Measurements from ENCODE around the gene MEDAG.

Gene MEDAG

GRCh38 chr13:30966101-30966500 lies 60.0 kb downstream of the MEDAG start:
- ChIA-PET CTCF (interaction anchor here (0.6 to 0.7 kb wide), 3 partner anchors 11 to 330 kb away, joined by 3 to 4 read pairs (median 3); no protein-coding TSS in a partner anchor), POLR2A (no interaction called here)
- Histone ChIP-seq H3K36me3 (ENCODE audit: control insufficient read depth in 2 of 2, insufficient read depth in 1 of 2, low read length in 2 of 2) (no peaks in the 10 kb centered on the region), H3K27ac (ENCODE audit: extremely low read depth, low read depth, low read length) (no peak overlapping the region), H3K4me3 (ENCODE audit: low read depth, low read length) (no peak overlapping the region), H3K9me3 (ENCODE audit: control insufficient read depth, insufficient read depth, low read depth, low read length) (no peaks in the 10 kb centered on the region), H3K4me1 (ENCODE audit: control insufficient read depth, insufficient read depth, low read length) (no peaks in the 10 kb centered on the region)
- TF ChIP-seq ZNF426 (tag by site-specific recombination; IDR thresholded peaks at IDR 0.05) = no peak
- no peak for TF ChIP-seq ZSCAN5A (tag by site-specific recombination; IDR thresholded peaks at IDR 0.05)
- no peak for TF ChIP-seq ZNF404 (tag by site-specific recombination; IDR thresholded peaks at IDR 0.05)
- no peak for TF ChIP-seq KLF7 (tag by site-specific recombination; IDR thresholded peaks at IDR 0.05; ENCODE audit: borderline replicate concordance)
- TF ChIP-seq ZNF555 (tag by site-specific recombination; conservative IDR thresholded peaks at IDR 0.05) = no peak
- TF ChIP-seq ZNF138 (tag by site-specific recombination; IDR thresholded peaks at IDR 0.05; ENCODE audit: borderline replicate concordance) = no peak
- no peak for TF ChIP-seq ZFP3 (tag by site-specific recombination; IDR thresholded peaks at IDR 0.05; ENCODE audit: low read depth)

DNA sequence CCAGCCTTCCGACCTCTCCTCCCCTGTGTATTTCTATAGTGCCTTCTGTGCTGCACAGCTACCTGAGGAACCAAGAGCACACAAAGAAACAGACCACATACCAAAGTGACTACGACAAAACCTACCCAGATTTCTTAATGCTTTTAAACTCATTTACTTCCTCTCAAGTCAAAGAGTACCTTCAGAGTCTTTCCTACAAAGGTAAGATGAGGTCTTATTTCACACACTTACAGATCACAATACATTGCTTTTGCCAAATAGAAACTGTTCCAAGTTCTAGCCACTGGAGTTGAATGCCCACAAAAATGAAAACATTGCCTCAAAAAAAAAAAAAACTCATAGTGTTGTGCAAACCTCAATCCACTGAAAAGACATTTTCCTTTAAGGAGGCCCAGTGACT lies 62.8 kb downstream of the MEDAG start:
- POLR2A ChIA-PET = no interaction called here
- H3K27ac ChIP-seq (ENCODE audit: extremely low read depth, low read depth, low read length) = no peak overlapping the region
- no peaks in the 10 kb centered on the region for H3K9me3 ChIP-seq (ENCODE audit: control insufficient read depth, insufficient read depth, low read depth, low read length)
- no peaks in the 10 kb centered on the region for H3K36me3 ChIP-seq (ENCODE audit: control insufficient read depth in 2 of 2, insufficient read depth in 1 of 2, low read length in 2 of 2)
- CTCF ChIA-PET = interaction anchor here (0.6 to 3.0 kb wide), 2 partner anchors 11 to 266 kb away, joined by 4 to 10 read pairs; no protein-coding TSS in a partner anchor
- no peak overlapping the region for H3K4me3 ChIP-seq (ENCODE audit: low read depth, low read length)
- no peaks in the 10 kb centered on the region for H3K4me1 ChIP-seq (ENCODE audit: control insufficient read depth, insufficient read depth, low read length)
- TF ChIP-seq GLI4 (tag by site-specific recombination; IDR thresholded peaks at IDR 0.05) = no peak
- TF ChIP-seq, protein P1, sequence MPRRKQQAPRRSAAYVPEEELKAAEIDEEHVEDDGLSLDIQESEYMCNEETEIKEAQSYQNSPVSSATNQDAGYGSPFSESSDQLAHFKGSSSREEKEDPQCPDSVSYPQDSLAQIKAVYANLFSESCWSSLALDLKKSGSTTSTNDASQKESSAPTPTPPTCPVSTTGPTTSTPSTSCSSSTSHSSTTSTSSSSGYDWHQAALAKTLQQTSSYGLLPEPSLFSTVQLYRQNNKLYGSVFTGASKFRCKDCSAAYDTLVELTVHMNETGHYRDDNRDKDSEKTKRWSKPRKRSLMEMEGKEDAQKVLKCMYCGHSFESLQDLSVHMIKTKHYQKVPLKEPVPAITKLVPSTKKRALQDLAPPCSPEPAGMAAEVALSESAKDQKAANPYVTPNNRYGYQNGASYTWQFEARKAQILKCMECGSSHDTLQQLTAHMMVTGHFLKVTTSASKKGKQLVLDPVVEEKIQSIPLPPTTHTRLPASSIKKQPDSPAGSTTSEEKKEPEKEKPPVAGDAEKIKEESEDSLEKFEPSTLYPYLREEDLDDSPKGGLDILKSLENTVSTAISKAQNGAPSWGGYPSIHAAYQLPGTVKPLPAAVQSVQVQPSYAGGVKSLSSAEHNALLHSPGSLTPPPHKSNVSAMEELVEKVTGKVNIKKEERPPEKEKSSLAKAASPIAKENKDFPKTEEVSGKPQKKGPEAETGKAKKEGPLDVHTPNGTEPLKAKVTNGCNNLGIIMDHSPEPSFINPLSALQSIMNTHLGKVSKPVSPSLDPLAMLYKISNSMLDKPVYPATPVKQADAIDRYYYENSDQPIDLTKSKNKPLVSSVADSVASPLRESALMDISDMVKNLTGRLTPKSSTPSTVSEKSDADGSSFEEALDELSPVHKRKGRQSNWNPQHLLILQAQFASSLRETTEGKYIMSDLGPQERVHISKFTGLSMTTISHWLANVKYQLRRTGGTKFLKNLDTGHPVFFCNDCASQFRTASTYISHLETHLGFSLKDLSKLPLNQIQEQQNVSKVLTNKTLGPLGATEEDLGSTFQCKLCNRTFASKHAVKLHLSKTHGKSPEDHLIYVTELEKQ (tag by site-specific recombination; IDR thresholded peaks at IDR 0.05; ENCODE audit: borderline replicate concordance) = no peak
- TF ChIP-seq, protein P2, sequence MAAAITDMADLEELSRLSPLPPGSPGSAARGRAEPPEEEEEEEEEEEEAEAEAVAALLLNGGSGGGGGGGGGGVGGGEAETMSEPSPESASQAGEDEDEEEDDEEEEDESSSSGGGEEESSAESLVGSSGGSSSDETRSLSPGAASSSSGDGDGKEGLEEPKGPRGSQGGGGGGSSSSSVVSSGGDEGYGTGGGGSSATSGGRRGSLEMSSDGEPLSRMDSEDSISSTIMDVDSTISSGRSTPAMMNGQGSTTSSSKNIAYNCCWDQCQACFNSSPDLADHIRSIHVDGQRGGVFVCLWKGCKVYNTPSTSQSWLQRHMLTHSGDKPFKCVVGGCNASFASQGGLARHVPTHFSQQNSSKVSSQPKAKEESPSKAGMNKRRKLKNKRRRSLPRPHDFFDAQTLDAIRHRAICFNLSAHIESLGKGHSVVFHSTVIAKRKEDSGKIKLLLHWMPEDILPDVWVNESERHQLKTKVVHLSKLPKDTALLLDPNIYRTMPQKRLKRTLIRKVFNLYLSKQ (tag by site-specific recombination; IDR thresholded peaks at IDR 0.05; ENCODE audit: borderline replicate concordance) = no peak
- no peak for TF ChIP-seq SETDB1 (IDR thresholded peaks at IDR 0.05; ENCODE audit: insufficient read length, low read length)
- no peak for TF ChIP-seq ZNF202 (tag by site-specific recombination; IDR thresholded peaks at IDR 0.05; ENCODE audit: borderline replicate concordance)
- no peak for TF ChIP-seq GLIS2 (tag by site-specific recombination; IDR thresholded peaks at IDR 0.05)
- TF ChIP-seq BCL6B (tag by site-specific recombination; IDR thresholded peaks at IDR 0.05) = no peak
- TF ChIP-seq, protein P3, sequence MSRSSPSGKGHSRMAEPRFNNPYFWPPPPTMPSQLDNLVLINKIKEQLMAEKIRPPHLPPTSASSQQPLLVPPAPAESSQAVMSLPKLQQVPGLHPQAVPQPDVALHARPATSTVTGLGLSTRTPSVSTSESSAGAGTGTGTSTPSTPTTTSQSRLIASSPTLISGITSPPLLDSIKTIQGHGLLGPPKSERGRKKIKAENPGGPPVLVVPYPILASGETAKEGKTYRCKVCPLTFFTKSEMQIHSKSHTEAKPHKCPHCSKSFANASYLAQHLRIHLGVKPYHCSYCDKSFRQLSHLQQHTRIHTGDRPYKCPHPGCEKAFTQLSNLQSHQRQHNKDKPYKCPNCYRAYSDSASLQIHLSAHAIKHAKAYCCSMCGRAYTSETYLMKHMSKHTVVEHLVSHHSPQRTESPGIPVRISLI (tag by site-specific recombination; IDR thresholded peaks at IDR 0.05) = no peak
- TF ChIP-seq ZNF132 (tag by site-specific recombination; IDR thresholded peaks at IDR 0.05; ENCODE audit: borderline replicate concordance) = no peak
- TF ChIP-seq ZNF19 (tag by site-specific recombination; IDR thresholded peaks at IDR 0.05; ENCODE audit: low read depth) = no peak
- TF ChIP-seq ZNF473 (tag by site-specific recombination; IDR thresholded peaks at IDR 0.05) = no peak
- TF ChIP-seq PRDM10 (tag by site-specific recombination; IDR thresholded peaks at IDR 0.05) = no peak
